HepG2 (cell line): ENCODE measurements around the gene CDK13. TPM values are rescaled to one million over a fixed set of nuclear protein-coding genes. Genes with fewer than 3 reads are reported as not detected.

Source experiments
- ATAC-seq: fragments of 200-7000 bp; cut with Tn5 transposase; 3 replicates; pipeline ENCODE4 v1.9.1; 2020; ENCODE audit warnings: mild to moderate bottlenecking, moderate library complexity
- BruUV-seq: library from RNA; stranded (reverse); fragments of 400-500 nt; replicated peaks from 2 replicates; lab custom pipeline; 2021; lab: Mats Ljungman, UMichigan
- CTCF ChIA-PET: fragments of 300-600 bp; formaldehyde crosslinking; extraction: SDS; loops from one replicate; lab custom pipeline; 2021; ENCODE audit warnings: low total read pairs, inconsistent platforms, low intra/inter-chr PET ratio; lab: Yijun Ruan, JAX
- POLR2A ChIA-PET: fragments of 350-600 bp; sonication (Branson Sonifier 250); formaldehyde crosslinking; loops from one replicate; lab custom pipeline; 2020; ENCODE audit warnings: antibody characterized with exemption, inconsistent platforms; lab: Yijun Ruan, JAX
- DNase-seq: peaks from one replicate; pipeline ENCODE4 v3.0.0-alpha.2; 2015; ENCODE audit warnings: low spot score
- FAIRE-seq: peaks from 3 replicates; lab custom pipeline; 2011; peaks lifted over from hg19 to GRCh38; lab: Jason Lieb, UNC
- H2AFZ ChIP-seq: one replicate; pipeline ENCODE4 v1.6.1; 2011; ENCODE audit warnings: low read length, inconsistent platforms
- H3K27ac ChIP-seq: fragments of 300-600 bp; 3 replicates; pipeline ENCODE4 v1.8.0; 2011; ENCODE audit warnings: mixed run types, mild to moderate bottlenecking, mixed read lengths, low read length, inconsistent platforms; ENCODE audit not compliant: insufficient read depth; ENCODE audit errors: extremely low read length
- H3K27me3 ChIP-seq, 2 experiments: fragments of 200-600 bp in 1 of 2; 2 replicates in 1 of 2; 3 replicates in 1 of 2; pipeline versions ENCODE4 v1.6.0 to v1.8.0; 2011; ENCODE audit warnings: low read length in 2 of 2, mild to moderate bottlenecking in 2 of 2, moderate library complexity in 2 of 2, inconsistent platforms in 1 of 2; ENCODE audit not compliant: insufficient read depth in 2 of 2, control insufficient read depth in 1 of 2
- H3K36me3 ChIP-seq, 2 experiments: fragments of 200-600 bp in 1 of 2; replicated peaks in 1 of 2; 2 replicates in 1 of 2; 3 replicates in 1 of 2; pipeline versions ENCODE4 v1.5.1 to v1.8.0; 2011; ENCODE audit warnings: low read length in 2 of 2, inconsistent platforms in 1 of 2; ENCODE audit not compliant: insufficient read depth in 2 of 2, control insufficient read depth in 1 of 2
- H3K4me1 ChIP-seq: 2 replicates; pipeline ENCODE4 v1.5.1; 2012; ENCODE audit warnings: low read length, inconsistent platforms; ENCODE audit not compliant: insufficient read depth
- H3K4me2 ChIP-seq: 2 replicates; pipeline ENCODE4 v1.6.0; 2011; ENCODE audit warnings: low read depth, low read length, inconsistent platforms
- H3K4me3 ChIP-seq, 3 experiments: fragments of 200-600 bp in 1 of 3; sonication (generic), shearing (Covaris generic) in 1 of 3; replicated peaks in 1 of 3; 2 replicates each; pipeline ENCODE4 v1.5.1; 2011 to 2016; ENCODE audit warnings: low read length in 3 of 3, inconsistent platforms in 2 of 3, low read depth in 2 of 3, mild to moderate bottlenecking in 2 of 3, control low read depth in 1 of 3, mixed read lengths in 1 of 3; ENCODE audit not compliant: insufficient read depth in 1 of 3
- H3K79me2 ChIP-seq: one replicate; pipeline ENCODE4 v1.6.1; 2011; ENCODE audit warnings: low read length, inconsistent platforms; ENCODE audit not compliant: insufficient read depth
- H3K9ac ChIP-seq: 2 replicates; pipeline ENCODE4 v1.6.0; 2011; ENCODE audit warnings: mild to moderate bottlenecking, low read depth, low read length, inconsistent platforms; ENCODE audit not compliant: insufficient read depth
- H3K9me3 ChIP-seq: 2 replicates; pipeline ENCODE4 v1.5.1; 2012; ENCODE audit warnings: mild to moderate bottlenecking, low read length
- H4K20me1 ChIP-seq: 2 replicates; pipeline ENCODE4 v1.6.0; 2011; ENCODE audit warnings: inconsistent platforms, mild to moderate bottlenecking, low read length, moderate library complexity; ENCODE audit not compliant: insufficient read depth
- EP300 ChIP-seq, 3 experiments: sonication (generic) in 1 of 3; formaldehyde crosslinking in 1 of 3; IDR thresholded peaks; 2 replicates each; pipeline versions ENCODE4 v1.5.1 to v1.6.1; 2011 to 2020; ENCODE audit warnings: low read depth in 2 of 3, low read length in 2 of 3, borderline replicate concordance in 1 of 3, improper control_type of control experiment in 1 of 3, mild to moderate bottlenecking in 1 of 3, missing genetic modification reagents in 1 of 3, moderate library complexity in 1 of 3
- MAX ChIP-seq: IDR thresholded peaks from 2 replicates; pipeline ENCODE4 v1.6.1; 2012; ENCODE audit warnings: inconsistent platforms
- MEF2D ChIP-seq: sonication (generic); formaldehyde crosslinking; IDR thresholded peaks from 2 replicates; pipeline ENCODE4 v1.5.1; 2020; ENCODE audit warnings: mild to moderate bottlenecking, missing genetic modification reagents
- ZFP37 ChIP-seq: sonication (generic); formaldehyde crosslinking; IDR thresholded peaks from 2 replicates; pipeline ENCODE4 v1.4.0; 2020; ENCODE audit warnings: missing genetic modification reagents, borderline replicate concordance
- ZNF333 ChIP-seq: sonication (generic); formaldehyde crosslinking; IDR thresholded peaks from 2 replicates; pipeline ENCODE4 v1.4.0; 2020; ENCODE audit warnings: mild to moderate bottlenecking, missing genetic modification reagents, borderline replicate concordance
- ZNF512B ChIP-seq: sonication (generic); formaldehyde crosslinking; IDR thresholded peaks from 2 replicates; pipeline ENCODE4 v1.5.1; 2020; ENCODE audit warnings: missing genetic modification reagents, mild to moderate bottlenecking, borderline replicate concordance
- ZNF687 ChIP-seq: sonication (generic); formaldehyde crosslinking; IDR thresholded peaks from 2 replicates; pipeline ENCODE4 v1.5.1; 2020; ENCODE audit warnings: mild to moderate bottlenecking, missing genetic modification reagents, moderate library complexity
- ZNF703 ChIP-seq: sonication (generic); formaldehyde crosslinking; IDR thresholded peaks from 2 replicates; pipeline ENCODE4 v1.5.1; 2020; ENCODE audit warnings: missing genetic modification reagents, mild to moderate bottlenecking, moderate library complexity, borderline replicate concordance
- WGBS: methylation state at CpG from one replicate; pipeline ENCODE4 v1.1.6; 2017; ENCODE audit warnings: low lambda C conversion rate; 5-methylcytosine and 5-hydroxymethylcytosine counted together
- in situ Hi-C: cut with HindIII; loops from 2 replicates; pipeline ENCODE4 v1.10.0; 2017; ENCODE audit warnings: low pct_unique_long_range_greater_than_20kb; ENCODE audit not compliant: extremely low pct_ligation_motif_present
- intact Hi-C: fragments of 100-400 bp; cut with micrococcal nuclease; formaldehyde crosslinking; loops from one replicate; pipeline ENCODE4 v1.10.0; 2022; ENCODE audit not compliant: unreplicated experiment
- polyA plus RNA-seq, 8 experiments: library from polyadenylated mRNA; depleted of rRNA in 3 of 8; stranded (reverse) in 7 of 8; unstranded in 1 of 8; fragments of >200 nt; fragmentation: Illumina TruSeq in 4 of 8; extraction: Trizol in 4 of 8; gene quantifications; 2 replicates each; pipeline versions ENCODE4 v1.2.1 to v1.2.3, GENCODE V29; 2011 to 2016; ENCODE audit warnings: low read depth in 4 of 8, missing spikeins in 1 of 8, mixed read lengths in 1 of 8; ENCODE audit not compliant: insufficient read depth in 1 of 8
- total RNA-seq, 5 experiments: library from RNA; depleted of rRNA; stranded (reverse); fragments of >200 nt; fragmentation: Illumina TruSeq; extraction: Trizol; gene quantifications; 2 replicates each; pipeline ENCODE4 v1.2.3, GENCODE V29; 2016; ENCODE audit warnings: low read depth in 1 of 5

Gene CDK13
- total and polyA plus RNA-seq, 2 of the 13 experiments (the other 11 are each of a cell fraction or from before 2014, with no cell fraction given) = 21.0 to 40.9 TPM

GRCh38 chr7:39979406-39980073 lies 29.5 kb downstream of the CDK13 start (continued):
- TF ChIP-seq MAX (no peak), ZFP37 (no peak)

- Histone ChIP-seq H3K9ac (no peak overlapping the region), H3K4me2 (no peak overlapping the region), H3K4me1 (no peaks in the 10 kb centered on the region), H3K4me3 (no peak overlapping the region), H3K27me3 (no peaks in the 10 kb centered on the region), H3K36me3 (peaks cover 4 to 11% of the 10 kb centered on the region in 2 experiments; a peak in 3 of 5 replicates), H2AFZ (no peak overlapping the region), H3K79me2 (peaks cover 52% of the 10 kb centered on the region), H4K20me1 (peaks cover 5% of the 10 kb centered on the region; the same call in 1 of the 2 replicates), H3K27ac (no peak overlapping the region), H3K9me3 (no peaks in the 10 kb centered on the region)
- TF ChIP-seq ZNF703 (CRISPR knock-in tag) (no peak), MEF2D (CRISPR knock-in tag) (no peak), ZNF333 (CRISPR knock-in tag) (no peak), ZNF687 (no peak), ZNF512B (CRISPR knock-in tag) (no peak), EP300 (IDR thresholded peaks at IDR 0.05; ENCODE audit: low read depth in 2 of 2, low read length in 2 of 2) (no peak), EP300 (CRISPR knock-in tag; IDR thresholded peaks at IDR 0.05; ENCODE audit: borderline replicate concordance) (no peak)
- ChIA-PET CTCF (no interaction called here), POLR2A (no interaction called here)
- BruUV-seq = no TSS peak
- ATAC-seq (no peak), FAIRE-seq (no peak), DNase-seq (no peak)
- intact Hi-C loops (no loop called here), in situ Hi-C loops (no loop called here)
- WGBS = 93% methylated on average over 4 of the region's 4 CpGs
Observed at GRCh38 chr7:39985398-39985918, 35.4 kb downstream of the CDK13 start.
